Stimulated activated CD4-positive, alpha-beta T cell treated with anti-CD3 and anti-CD28 coated beads, Interleukin-2, amount 100 ng/mL, for 24 hours (primary cell): ENCODE measurements around the gene IFI44L.
A peak's percentile ranks its signal among the peaks of the same experiment; 100 is the strongest.

Experiments
- DNase-seq, 2 donors: peaks; one replicate each; pipeline ENCODE4 v3.0.0-alpha.2; 2020

IFI44L gene

DNA sequence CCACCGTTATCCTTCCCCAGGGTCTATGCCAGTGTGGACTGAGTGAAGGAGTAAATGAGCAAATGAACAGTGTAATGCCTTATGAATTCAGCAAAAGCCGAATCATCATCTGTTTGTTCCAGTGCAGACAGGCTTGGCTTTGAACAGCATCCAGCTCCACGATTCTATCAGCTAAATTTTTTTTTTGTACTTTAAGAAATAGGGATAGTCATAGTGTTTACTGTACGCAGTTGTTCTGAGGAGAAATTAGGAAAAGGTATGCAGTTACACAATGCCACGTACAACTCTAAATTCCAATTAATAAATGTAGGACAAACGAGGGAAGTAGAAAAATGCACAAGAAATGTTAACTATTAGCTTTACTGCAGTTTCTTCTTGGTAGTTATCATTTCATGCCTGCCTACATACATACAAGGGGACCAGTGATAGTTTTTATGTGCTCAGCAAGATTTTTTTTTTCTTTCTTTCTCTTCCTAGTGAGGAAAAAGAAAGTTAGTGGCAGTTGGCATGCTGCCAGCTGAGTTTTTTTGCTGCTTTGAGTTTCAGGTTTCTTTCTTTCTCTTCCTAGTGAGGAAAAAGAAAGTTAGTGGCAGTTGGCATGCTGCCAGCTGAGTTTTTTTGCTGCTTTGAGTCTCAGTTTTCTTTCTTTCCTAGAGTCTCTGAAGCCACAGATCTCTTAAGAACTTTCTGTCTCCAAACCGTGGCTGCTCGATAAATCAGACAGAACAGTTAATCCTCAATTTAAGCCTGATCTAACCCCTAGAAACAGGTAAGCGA, at the start of gene IFI44L:
Gene IFI44L (plus strand): TSS at position 646 of the 777 bp plus-strand sequence. CDS start 7,468 bp downstream, outside the sequence.
- peak; percentile 59 to 65 for DNase-seq

DNA sequence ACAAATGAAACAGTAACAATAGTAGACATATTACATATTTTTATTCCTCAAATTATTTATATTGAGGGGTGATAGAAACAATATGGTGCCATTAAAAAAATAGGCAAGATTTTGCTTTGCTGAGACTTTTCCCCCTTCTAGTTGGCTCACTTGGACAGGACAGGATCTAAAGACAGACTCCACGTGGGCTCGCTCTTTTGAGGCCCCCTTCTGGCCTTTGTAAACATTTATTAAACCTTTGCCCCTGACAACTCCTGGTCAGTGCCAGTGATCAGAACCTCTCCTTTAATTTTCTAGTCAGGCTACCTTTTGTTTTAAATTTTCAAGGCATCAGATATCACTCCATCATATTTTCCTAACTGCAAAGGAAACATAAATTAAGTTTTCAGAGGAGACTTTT, 49.7 kb upstream of the IFI44L start:
- no peak for DNase-seq

DNA sequence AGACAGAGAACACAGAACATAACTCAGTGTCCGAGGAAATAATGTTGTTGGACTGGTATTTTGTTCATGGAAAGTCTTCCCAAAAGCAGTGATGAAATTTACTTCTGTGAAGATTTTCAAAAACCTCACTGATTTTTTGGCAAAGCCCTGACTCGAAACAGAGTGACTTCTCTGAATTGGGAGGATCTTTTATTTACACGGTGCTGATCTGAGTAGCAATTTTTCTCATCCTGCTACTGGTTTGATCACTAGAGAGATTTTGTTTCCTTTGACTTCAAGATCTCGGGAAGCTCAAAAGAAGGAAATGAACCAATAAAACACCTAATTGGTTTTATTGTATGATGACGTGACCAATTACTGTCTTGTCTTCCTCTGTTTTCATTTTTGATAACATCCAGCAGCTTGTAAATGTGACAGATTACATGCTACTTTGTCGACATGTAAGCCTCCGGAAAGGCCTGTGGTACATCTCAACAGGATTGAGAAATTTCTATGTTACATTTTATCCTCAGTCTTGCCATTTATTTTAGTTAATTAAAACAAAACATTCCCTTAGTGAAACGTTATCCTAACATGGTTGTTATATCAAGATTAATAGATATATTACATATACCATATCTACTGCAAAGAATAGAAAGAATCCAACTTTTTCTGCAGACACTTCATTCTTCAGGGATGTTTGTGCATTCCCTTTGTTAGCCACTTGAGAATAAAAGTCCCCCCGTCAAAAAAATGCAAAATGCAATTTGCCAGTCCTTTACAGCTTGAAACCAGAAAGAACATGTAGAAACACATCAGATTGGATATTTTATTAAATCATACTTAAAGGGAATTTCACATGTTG, 42.8 kb upstream of the IFI44L start:
- no peak for DNase-seq

DNA sequence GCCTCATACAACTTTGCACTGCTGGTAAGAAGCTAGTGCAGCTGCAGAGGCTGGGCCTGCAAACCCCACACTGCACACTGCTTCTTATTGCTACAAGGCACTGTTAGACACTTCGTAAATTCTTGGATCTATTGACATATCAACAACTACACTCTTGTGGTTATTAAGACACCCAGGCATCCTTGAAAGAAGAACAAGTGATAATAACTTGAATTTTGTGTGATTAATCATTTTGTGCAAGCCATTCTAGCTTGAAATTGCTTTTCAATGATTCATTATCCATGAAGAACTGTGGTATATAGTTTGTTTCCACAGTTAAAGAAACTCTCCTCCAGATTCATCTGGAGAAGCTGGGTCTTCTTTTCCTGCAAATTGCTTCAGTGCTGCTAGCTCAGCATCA, 33.7 kb upstream of the IFI44L start:
- DNase-seq: no peak

DNA sequence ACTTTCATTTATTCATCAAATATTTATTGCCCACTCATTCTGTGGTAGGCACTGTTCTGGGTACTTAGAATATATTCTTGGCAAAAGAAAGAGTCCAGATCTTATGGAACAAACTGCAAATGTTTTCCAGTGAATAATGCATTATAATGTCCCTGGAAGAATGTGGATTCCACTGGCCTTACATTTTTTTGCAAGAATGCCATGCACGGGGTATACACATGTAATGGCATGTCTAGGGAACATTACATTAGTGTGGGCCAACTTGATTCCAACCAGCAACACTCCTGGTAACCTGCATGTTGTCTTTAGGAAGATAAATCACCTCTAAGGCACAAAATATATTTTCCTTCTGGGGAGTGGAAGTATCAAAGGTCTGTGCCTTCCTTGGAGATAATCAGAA, 33.0 kb upstream of the IFI44L start:
- DNase-seq: no peak

DNA sequence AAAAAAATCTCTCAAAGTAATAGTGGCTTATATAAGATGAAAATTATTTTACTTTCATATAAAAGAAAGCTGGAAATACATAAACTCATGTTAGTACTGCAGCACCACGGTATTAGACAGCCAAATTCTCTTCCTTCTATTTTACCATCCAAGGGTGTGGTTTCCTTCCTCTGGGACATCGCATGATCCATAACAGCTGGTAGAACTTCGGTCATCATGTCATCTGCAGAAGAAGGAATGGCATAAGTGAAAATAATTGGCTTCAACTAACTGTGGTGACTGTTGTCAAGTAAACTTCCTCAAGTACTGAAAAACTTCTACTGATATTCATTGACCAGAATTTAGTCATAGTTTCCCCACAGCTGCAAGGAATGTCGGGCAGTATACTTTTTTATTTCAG, 28.3 kb upstream of the IFI44L start:
- DNase-seq: no peak

DNA sequence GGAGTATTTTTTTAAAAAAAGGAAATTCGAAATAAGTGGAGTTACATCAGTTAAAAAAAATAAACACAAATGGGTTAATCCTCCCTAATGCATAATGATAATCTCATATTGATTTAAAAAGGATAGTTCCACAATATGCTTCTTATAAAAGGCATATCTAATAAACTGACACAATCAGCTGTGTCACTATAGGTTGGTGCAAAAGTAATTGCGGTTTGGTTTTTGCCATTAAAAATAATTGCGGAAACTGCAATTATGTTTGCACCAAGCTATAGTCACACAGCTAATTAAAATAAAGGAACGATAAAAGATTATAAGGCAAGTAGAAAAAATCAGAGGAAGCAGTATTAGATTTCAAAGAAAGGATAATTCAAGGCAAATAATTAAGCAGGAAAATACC, 21.0 kb upstream of the IFI44L start:
- DNase-seq: no peak

DNA sequence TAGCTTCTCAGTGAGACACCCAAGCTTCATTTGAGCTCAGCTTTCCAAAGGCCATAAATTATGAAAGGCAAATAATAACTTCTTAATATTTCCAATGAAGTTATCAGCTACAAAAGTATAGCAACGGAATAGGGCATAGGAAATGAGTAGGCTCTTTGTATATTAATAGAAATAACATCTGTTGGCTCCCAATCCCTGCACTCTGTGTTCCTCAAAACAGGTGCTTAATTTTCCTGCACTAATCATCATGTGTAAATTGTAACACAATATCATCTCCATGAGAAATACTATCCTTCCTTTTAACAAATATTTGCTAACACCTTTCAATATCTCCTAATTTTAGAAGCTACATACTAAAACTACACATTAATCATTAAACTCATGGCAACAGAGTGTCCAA, 19.2 kb upstream of the IFI44L start:
- no peak for DNase-seq

DNA sequence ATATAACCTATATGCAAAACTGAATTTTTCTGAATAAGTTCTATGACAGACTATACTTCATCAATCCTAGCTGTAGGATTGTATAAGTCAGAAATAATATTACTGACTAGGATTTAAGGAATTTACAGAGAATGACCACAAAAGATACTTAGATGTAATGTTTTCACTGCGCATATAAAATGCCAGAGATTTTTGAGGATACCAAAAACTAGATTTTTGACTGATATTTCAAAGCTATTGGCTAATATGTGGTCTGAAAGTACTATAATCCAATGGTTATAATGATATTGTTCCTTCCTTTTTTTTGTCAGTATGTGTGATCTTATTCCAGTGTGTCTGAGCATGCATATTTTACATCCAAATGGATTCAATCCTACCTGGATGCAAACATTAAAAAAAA, 17.0 kb upstream of the IFI44L start:
- DNase-seq: no peak

DNA sequence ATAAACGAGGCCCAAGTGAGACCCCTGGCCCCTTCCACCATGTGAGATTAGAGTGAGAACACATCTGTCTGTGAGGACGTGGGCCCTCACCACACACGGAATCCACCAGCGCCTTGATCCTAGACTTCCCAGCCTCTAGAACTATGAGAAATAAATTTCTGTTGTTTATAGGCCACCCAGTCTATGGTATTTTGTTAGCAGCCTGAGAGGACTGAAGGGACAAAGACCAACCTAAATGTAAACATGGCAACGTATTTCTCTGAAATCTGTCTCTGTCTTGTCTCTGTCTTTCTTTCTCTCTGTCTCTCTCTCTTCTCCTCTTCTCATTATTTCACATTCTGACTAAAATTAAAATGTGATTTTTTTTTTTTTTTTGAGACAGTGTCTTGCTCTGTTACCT, 15.6 kb upstream of the IFI44L start:
- no peak for DNase-seq

DNA sequence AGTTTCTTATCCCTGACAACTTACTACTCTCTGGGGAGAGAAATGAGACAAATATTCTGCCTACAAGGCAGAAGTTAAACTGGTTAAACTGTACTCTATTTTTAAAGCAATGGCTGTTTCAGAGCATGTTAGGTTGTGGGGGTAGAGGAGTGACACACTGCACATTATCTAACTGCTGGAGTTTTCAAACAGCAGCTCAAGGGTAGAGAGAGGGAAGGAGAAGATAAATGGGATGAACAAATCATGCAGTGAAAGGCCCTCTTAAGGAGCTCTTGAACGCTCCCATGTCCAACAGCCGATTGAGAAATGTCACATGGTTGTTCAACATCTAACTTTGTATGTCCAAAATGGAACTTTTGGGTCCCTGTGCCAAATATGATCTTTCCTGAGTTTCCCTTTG, 14.0 kb upstream of the IFI44L start:
- no peak for DNase-seq

DNA sequence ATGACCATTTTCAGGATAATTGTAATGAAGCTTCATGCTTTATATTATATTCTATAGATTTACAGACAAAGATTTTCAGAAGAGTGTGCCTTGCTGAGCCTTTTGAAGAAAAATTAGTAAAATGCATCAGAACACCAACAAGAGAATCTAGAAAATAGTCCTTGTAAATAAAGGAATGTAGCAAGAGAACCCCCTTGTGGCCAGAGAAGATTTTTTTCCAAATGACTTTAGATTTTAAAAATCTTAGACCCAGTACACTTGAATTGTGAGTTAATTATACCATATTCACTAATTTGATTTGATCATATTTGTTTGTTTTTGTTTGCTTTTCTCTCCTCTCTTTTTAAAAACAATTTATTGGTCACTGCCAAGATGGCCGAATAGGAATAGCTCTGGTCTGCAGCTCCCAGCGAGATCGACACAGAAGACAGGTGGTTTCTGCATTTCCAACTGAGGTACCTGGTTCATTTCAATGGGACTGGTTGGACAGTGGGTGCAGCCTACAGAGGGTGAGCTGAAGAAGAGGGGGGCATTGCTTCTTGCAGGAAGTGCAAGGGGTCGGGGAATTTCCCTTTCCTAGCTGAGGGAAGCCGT, 12.8 kb upstream of the IFI44L start:
- no peak for DNase-seq

DNA sequence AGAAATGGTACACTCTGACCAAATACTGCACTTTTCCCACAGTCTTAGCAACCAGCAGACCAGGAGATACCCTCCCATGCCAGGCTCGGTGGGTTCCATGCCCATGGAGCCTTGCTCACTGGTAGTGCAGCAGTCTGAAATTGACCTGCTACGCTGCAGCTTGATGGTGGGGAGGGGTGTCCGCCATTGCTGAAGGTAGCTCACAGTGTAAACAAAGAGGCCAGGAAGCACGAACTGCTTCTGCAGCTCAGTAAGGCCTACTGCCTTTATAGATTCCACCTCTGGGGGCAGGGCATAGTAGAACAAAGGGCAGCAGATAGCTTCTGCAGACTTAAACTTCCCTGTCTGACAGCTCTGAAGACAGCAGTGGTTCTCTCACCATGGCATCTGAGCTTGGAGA, 12.3 kb upstream of the IFI44L start:
- DNase-seq: no peak

DNA sequence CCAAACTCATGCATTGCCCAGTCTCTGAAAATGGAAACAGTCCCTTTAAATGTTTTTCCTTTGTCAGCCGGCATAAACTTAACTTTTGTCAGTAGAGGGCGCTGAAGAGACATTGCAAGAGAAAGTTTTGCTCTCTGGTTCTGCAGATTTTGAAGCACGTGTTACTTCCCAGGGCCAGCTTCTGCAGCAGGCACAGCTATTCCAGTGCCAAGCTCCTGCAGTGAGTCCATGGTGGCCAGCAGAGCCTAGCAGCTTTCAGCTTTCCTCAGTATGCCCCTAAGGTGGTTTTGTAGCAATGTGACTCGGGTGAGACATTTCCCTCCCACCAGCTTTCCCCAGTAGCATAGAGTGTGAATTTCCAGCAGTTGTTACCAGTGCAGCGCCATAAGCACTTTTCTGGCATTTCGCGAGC, 2.6 kb upstream of the IFI44L start:
- peak; percentile 27 to 56 for DNase-seq

DNA sequence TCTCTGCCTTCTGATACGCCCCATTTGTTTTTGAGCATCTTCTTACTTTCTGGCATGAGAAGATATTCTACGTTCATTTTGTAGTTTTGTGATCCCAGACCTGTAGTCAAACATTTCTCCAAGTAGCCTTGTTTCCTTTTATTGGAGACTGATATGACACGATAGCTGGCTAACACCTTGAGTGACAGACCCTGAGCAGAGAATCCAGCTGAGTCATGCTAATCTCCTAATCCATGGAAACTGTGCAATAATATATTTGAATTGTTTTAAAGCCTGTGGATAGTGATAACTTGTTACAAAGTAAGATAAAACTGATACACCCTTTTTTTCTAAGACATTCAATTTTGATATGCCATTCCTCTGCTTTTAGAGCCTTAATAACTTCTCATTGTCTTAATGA, 1.2 kb upstream of the IFI44L start:
- no peak for DNase-seq

DNA sequence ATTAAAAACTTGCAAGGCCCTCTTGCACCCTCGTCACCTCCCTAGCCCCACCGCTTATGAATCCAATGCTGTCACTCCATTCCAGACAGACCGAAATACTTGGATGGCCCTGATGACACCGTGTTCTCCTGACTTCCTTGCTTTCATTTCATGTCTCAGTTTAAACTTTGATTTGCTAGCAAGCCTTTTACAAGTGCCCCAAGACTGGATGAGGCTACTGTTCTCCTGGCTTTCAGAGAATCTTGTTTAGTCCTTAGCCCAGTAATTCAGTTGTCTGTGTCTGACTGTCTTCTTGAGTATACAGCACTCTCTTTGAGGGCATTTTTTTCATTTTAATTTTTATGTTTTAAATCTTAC, 824 bp upstream of the IFI44L start:
- DNase-seq: no peak

DNA sequence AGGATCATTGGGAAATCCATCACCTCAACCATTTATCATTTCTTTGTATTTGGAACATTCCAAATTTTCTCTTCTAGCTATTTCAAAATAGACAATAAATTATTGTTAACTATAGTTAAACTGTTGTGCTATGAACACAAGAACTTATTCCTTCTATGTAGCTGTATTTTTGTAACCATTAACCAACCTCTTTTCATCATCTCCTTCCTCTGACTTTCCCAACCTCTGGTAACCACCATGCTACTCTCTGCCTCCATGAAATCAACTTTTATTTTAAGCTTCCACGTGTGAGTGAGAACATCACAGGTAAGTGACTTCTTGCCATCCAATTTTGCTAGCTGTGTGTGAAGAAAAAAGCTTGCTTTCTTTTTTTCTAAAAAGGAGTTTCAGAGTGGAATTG, 418 bp downstream of the IFI44L start:
- DNase-seq: no peak

DNA sequence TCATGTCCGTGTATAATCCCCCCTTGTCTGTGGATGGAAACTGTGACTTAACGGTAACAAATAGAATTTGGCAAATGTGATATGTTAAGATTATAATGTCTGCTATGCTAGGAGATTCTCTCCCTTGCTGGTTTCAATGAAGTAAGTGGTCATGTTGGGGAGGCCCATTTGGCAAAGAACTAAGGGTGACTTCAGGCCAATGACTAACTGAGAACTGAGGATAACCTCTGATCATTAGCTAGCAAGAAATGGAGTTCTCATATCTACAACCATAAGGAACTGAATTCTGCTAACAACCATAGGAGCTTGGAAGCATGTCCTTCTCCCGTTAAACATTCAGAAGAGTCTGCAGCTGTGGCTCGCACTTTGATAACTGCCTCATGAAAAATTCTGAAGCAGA, 2.3 kb downstream of the IFI44L start:
- no peak for DNase-seq

DNA sequence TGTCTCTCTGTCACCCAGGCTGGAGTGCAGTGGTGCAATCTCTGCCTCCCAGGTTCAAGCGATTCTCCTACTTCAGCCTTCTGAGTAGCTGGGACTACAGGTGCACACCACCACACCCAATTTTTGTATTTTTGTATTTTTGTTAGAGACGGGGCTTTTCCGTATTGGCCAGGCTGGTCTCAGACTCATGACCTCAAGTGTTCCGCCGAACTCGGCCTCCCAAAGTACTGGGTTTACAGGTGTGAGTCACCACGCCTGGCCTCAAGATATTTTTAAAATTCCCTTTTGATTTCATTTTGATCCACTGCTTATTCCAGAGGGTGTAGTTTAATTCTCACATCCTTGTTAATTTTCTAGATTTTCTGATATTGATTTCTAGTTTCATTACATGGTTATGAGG, 3.8 kb downstream of the IFI44L start:
- DNase-seq: no peak

DNA sequence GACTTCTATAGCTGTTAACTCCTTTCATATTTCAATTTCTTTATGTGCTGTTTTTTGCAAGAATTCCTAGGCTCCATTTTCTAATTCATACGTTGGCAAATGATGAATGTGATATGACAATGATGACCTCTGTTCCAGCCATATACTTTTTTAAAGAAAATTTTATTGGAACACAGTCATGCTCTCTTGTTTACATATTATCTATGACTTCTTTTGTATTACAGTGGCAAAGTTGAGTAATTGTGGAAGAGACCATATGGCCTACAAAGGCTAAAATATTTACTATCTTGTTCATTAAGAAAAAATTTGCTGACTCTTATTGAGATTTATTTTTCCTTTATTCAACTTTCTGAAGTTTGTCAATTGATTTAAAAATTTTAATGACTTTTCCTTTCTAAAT, 7.1 kb downstream of the IFI44L start:
- DNase-seq: no peak

DNA sequence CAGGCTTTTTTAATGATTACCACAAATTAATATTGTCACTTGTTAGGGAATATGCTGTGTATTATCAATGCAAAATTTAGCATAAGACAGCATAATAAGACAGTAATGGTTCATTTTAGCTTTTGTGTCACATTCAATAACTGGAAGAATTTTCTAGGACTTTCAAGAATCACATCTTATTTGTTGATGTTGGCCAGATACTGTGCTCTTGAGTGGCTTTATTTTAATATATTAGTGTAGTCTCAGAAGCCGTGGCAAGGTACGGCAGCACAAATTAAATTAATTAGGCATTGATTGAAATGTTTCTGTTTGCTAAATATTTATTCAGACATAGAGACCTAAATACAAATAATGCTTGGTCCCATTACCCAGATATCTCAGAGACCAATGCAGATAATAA, 10.4 kb downstream of the IFI44L start:
- DNase-seq: no peak

DNA sequence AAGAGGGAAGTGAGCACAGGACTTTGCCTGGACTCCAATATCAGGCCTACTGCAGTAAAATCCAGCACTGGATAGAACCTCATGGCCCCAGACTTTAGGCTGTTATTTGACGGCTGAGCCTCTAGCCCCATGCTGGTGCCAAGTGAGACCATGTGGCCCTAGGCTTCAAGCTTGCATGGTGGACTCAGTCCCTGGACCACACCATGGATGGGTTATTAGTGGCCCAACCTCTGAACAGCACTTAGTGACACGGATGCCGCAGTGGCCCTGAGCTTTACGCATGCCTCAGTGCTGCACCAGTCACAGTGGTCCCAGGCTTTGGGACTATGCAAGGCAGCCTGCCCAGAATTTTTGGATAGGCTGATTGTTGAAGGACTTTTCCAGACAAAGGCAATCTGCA, 13.0 kb downstream of the IFI44L start:
- no peak for DNase-seq

DNA sequence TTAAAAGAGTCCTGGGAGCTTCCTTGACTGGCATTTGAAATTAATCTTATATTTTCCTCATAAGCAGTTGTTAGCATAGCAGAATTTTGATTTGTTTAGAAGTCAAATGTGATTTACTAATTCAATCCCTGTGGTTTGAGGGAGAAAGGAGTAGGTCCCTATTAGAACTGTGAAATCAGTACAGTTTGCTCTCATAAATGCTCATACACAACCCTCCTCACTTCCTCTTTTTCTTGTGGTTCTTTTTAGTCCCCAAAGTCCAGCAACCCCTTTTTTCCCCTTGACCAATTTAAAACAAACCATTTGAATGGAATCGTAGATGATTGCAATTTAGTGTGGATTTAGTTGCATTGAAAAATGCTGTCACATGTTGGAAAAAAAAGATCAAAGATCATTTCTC, 20.2 kb downstream of the IFI44L start:
- DNase-seq: no peak

DNA sequence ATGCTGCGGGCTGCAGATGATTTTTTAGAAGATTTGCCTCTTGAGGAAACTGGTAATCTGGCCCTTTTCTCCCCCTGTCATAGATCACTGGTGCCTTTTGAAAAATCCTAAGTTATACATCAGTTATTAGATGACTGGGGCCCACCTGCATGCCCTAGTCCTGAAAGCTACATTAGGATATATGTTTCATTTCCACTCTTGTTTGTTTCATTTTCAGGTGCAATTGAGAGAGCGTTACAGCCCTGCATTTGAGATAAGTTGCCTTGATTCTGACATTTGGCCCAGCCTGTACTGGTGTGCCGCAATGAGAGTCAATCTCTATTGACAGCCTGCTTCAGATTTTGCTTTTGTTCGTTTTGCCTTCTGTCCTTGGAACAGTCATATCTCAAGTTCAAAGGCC, 21.3 kb downstream of the IFI44L start:
- DNase-seq: no peak
